NCI-H1436 (cell line): ENCODE results near the gene TRIM59.

ENCODE experiments used
- DNase-seq: peaks from one replicate; lab custom pipeline; 2025; lab: John Stamatoyannopoulos, UW

TRIM59 gene

GRCh38 chr3:160402221-160403027 is 47.2 kb downstream of the TRIM59 start:
- no peak for DNase-seq

GRCh38 chr3:160401291-160402095 is 48.1 kb downstream of the TRIM59 start:
- DNase-seq: no peak

GRCh38 chr3:160400702-160401150 is 48.9 kb downstream of the TRIM59 start:
- no peak for DNase-seq

DNA sequence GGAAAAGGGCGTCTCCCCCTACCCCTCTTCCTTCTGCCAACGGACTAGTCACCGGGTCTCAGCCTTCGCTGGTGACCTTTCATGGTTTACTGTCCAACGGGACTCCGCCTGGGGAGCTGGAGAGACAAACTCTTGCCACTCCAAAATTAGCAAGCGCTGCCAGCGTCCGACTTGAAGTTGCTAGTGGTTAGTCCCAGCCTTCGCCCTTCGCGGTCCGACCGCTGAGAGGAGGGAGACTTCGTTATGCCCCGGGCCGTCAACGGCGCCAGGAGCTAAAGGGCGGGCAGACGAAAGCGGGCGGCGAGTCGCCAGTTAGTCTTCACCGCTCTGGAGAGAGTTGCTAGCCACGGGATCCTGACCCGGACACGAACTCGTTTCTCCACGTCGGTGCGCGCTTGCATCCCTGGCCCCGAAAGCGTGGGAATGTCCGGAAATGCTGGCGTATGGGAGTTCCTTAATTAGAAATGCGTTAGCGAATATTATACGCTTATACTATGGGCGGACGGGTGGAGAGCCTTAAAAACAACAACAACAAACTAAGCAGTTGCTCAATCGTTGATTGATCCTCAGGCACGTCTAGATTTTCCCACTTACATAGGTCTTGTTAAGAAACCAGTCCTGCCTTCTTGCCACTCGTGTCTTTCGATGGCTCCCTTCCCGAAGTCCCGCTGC is 49.4 kb downstream of the TRIM59 start:
- no peak for DNase-seq

DNA sequence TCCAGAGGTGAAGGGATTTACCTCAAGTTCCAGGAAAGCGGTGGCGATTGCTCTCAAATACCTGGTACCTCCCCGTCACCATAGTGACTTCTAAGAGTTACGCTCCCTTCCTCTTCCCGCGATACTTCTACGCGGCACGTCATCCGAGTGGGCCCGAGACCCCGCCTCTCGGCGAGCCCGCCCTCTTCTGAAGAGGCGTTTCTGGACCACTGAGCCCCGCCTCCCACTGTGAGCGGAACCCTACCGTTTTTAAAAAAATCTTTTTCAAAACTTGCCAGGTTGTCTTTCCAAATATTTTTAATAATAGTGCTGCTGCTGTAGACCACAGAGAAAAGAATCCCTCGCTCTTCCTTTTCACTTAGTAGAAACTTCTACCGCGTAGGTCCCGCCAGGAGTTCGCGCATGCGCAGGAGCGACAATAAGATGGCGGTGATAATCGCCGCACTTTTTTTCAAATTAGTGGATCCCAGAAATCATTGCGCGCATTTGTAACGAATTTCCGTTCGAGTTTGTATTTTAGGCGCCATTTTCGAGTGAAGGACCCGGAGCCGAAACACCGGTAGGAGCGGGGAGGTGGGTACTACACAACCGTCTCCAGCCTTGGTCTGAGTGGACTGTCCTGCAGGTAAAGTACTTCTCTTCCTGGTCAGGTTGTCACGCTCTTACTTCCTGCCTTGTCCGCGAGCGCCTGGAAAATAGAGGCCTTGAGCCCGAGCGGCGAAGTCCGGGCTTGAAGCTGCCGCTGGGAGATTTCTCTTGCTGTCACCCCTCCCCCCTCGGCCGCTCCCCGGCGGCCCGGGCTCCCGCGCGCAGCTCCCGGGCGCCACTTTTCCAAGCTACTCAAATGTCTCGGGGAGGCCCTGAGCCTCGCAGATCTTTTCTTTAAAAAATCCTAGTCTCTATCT is 50.2 kb downstream of the TRIM59 start, which contains the start of the genes IFT80 and SMC4:
Gene IFT80, minus strand, starts transcription at position 101 of the 905 bp plus-strand sequence. CDS start 14,625 bp downstream, outside the sequence.
Gene SMC4, plus strand, starts transcription at position 526 of the 905 bp plus-strand sequence. CDS start 1,177 bp downstream, outside the sequence.
- peak; percentile 99 for DNase-seq

DNA sequence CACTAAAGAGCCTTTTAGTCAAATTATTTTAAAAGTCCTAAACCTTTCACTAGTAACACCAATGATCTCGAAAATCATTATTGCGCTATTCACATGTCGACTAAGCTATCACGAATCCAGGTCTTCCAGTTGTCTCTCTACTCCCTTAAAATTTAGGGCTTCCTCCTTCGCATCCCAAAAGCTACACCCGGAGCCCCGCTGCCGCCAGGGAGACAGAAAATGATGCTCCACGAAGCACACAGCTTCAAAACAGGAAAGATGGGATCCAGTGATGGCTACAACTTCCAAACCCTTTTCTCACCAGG is 50.8 kb downstream of the TRIM59 start:
- DNase-seq: no peak

- no peak for DNase-seq
Observed at GRCh38 chr3:160395297-160395696, 54.3 kb downstream of the TRIM59 start.

DNA sequence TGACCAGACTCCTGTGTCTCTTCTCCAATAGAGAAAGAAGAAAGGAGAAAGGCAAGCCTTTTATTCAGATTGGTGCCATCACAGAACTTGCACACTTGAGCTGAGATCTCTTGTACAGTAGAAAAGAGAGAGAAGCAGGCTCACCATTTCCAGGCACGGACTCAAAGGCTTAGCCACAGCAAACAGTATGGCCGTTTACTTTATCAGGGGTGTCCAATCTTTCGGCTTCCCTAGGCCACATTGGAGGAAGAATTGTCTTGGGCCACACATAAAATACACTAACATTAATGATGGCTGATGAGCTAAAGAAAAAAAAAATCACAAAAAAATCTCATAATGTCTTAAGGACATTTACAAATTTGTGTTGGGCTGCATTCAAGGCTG is 55.6 kb downstream of the TRIM59 start:
- no peak for DNase-seq

DNA sequence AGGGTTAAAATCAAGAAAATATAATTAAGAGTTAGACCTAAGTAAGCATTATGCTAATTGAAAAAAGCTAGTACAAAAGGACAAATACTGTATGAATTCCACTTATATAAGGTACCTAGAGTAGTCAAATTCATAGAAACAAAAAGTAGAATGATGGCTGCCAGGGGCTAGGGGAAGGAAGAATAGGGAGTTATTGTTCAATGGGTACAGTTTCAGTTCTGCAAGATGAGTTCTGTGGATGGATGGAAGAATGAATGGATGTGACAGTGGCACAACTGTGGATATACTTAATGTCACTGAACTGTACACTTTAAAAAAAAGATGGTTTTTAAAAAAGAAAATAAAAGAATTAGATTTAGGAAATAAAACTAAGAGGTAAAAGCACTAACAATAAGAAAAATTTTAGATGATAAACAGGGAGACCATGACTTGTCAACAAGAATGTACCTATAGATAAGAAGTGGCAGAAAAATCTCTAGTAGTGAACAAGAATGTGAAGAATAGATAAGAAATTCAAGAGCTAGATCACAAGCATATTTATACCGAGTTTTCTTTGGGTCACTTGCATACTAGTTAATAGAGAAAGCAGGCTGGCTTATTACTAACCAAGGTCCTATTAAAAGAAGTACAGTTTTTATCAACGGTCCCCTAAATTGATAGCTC is 56.1 kb downstream of the TRIM59 start:
- DNase-seq: no peak

DNA sequence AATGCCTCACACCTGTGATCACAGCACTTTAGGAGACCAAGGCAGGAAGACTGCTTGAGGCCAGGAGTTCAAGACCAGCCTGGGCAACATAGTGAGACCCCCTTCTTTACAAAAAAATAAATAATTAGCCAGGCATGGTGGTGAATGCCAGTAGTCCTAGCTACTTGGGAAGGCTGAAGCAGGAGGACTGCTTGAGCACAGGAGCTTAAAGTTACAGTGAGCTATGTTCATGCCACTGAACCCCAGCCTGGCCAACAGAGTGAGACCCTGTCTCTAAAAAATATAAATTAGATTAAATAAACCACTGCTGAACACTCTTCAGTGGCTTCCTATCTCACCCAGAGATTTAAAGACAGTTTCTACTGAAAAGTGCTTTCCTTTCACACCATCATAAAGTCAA is 56.8 kb downstream of the TRIM59 start:
- DNase-seq: no peak

DNA sequence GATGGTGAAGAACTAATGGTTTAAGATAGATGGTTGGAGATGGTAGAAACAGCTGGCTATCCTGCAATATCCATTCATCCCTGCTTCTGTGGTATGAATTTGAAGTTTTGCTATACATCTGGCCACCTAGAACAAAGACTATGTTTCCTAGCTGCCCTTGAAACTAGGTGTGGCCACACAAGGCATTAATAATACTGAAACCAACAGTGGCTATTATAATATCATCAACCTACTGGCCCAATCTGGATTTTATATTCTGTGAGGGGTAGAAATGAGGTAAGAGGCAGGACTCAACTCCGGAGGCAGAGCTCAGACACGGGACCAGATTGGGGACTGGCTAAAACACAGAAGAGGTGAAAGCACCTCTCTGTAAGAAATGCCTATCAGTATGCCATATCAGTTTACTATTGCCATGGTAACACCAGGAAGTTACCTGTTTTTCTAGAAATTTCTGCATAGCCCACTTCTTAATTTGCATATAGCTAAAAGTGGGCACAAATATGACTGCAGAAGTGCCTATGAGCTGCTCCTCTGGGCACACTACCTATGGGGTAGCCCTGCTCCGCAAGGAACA is 58.9 kb downstream of the TRIM59 start:
- DNase-seq: no peak
